B cell (primary cell): ENCODE results near the gene PCDHGA3.

Source experiments
- CTCF ChIP-seq: fragments of 200-600 bp; IDR thresholded peaks from one replicate; pipeline ENCODE4 v1.8.0; 2022; ENCODE audit warnings: antibody characterized with exemption, mild to moderate bottlenecking
- EZH2 ChIP-seq: IDR thresholded peaks from 2 replicates; pipeline ENCODE4 v1.6.1; 2012; ENCODE audit warnings: borderline replicate concordance, low read depth, mild to moderate bottlenecking, moderate library complexity, low read length; ENCODE audit not compliant: insufficient read depth, poor library complexity, severe bottlenecking

- TF ChIP-seq CTCF (no peak), EZH2 (no peak)
Observed at GRCh38 chr5:141322261-141322660, 21.4 kb upstream of the PCDHGA3 start.
